Ishikawa (cell line): ENCODE results near the gene CUTA.

Experiments
- CREB1 ChIP-seq: IDR thresholded peaks from 2 replicates; pipeline ENCODE4 v1.6.1; 2012; ENCODE audit warnings: low read depth
- YY1 ChIP-seq: IDR thresholded peaks from 2 replicates; pipeline ENCODE4 v1.6.1; 2012; ENCODE audit warnings: low read depth
- ZBTB7A ChIP-seq: IDR thresholded peaks from 2 replicates; pipeline ENCODE4 v1.6.1; 2012; ENCODE audit warnings: low read depth

DNA sequence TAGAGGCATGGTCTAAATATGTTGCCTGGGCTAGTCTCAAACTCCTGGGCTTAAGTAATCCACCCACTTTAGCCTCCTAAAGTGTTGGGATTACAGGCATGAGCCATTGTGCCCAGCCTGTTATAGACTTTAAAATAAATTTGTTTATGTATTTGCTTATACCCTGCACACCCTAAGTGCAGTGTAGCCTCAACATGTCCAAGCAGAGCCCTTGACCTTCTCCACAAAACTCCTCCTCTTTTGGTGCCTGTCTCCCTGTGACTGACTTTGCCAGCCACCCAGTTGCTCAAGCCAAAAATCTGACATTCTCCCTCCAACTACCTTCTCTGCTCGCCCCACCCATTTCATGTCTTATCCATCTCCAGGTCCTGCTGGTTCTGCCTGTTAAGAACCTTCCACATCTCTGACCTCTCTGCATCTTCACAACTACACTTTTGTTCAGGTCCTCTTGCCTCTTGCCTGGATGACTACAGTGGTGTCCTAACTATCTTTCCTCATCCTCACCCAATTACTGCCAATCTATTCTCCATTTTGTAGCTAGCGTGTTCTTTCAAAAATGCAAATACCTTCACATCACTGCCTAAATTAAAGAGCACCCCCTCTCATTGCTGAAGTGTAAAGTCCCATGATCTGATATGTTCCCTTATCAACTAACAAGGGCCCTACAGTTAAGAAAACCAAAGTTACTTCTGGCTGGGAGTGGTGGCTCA is 37.5 kb downstream of the CUTA start:
- no peak for TF ChIP-seq ZBTB7A
- no peak for TF ChIP-seq YY1
- no peak for TF ChIP-seq CREB1
